ENCODE results near the gene KCNJ6. TPM values are rescaled to one million over a fixed set of nuclear protein-coding genes. Genes with fewer than 3 reads are reported as not detected.

Gene KCNJ6
- total and polyA plus RNA-seq, 9 of the 15 experiments (the other 6 are each of a cell fraction or from before 2014, with no cell fraction given), result 0.06 to 0.21 (median 0.13) TPM; not detected in 1

- TF ChIP-seq, protein P1, sequence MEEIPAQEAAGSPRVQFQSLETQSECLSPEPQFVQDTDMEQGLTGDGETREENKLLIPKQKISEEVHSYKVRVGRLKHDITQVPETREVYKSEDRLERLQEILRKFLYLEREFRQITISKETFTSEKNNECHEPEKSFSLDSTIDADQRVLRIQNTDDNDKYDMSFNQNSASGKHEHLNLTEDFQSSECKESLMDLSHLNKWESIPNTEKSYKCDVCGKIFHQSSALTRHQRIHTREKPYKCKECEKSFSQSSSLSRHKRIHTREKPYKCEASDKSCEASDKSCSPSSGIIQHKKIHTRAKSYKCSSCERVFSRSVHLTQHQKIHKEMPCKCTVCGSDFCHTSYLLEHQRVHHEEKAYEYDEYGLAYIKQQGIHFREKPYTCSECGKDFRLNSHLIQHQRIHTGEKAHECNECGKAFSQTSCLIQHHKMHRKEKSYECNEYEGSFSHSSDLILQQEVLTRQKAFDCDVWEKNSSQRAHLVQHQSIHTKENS (CRISPR knock-in tag; IDR thresholded peaks at IDR 0.05), result no peak
- TF ChIP-seq ZNF695 (CRISPR knock-in tag; IDR thresholded peaks at IDR 0.05) (no peak), SRSF7 (optimal IDR thresholded peaks at IDR 0.05; ENCODE audit: low read depth, low read length) (no peak), SRSF3 (IDR thresholded peaks at IDR 0.05; ENCODE audit: insufficient read depth, low read length) (no peak), CEBPG (CRISPR knock-in tag; IDR thresholded peaks at IDR 0.05) (peak; percentile 80), CEBPG (tag; conservative IDR thresholded peaks at IDR 0.05 in 1 of 2, IDR thresholded peaks at IDR 0.05 in 1 of 2) (peak; percentile 52 to 91; a peak in 3 of 4 replicates), HOXB6 (CRISPR knock-in tag; IDR thresholded peaks at IDR 0.05; ENCODE audit: borderline replicate concordance) (no peak), NFYB (IDR thresholded peaks at IDR 0.05; ENCODE audit: extremely low read depth, insufficient read length) (no peak), SMAD4 (CRISPR knock-in tag; conservative IDR thresholded peaks at IDR 0.05) (0 out of 2 replicates have a peak, but pooled peaks have one; percentile 28), SMAD3 (CRISPR knock-in tag; conservative IDR thresholded peaks at IDR 0.05) (no peak), HNRNPL (IDR thresholded peaks at IDR 0.05; ENCODE audit: low read depth, low read length) (no peak), ZNF175 (CRISPR knock-in tag; IDR thresholded peaks at IDR 0.05; ENCODE audit: low read depth) (no peak), POLR2AphosphoS2 (IDR thresholded peaks at IDR 0.05; ENCODE audit: low read length) (no peak), ETV5 (CRISPR knock-in tag; IDR thresholded peaks at IDR 0.05; ENCODE audit: low read depth) (no peak), ZNF239 (CRISPR knock-in tag; IDR thresholded peaks at IDR 0.05) (no peak), ZKSCAN3 (CRISPR knock-in tag; IDR thresholded peaks at IDR 0.05) (no peak), SP2 (IDR thresholded peaks at IDR 0.05; ENCODE audit: extremely low read depth, low read depth, low read length, poor library complexity, severe bottlenecking) (no peak)
- TF ChIP-seq, protein P2, sequence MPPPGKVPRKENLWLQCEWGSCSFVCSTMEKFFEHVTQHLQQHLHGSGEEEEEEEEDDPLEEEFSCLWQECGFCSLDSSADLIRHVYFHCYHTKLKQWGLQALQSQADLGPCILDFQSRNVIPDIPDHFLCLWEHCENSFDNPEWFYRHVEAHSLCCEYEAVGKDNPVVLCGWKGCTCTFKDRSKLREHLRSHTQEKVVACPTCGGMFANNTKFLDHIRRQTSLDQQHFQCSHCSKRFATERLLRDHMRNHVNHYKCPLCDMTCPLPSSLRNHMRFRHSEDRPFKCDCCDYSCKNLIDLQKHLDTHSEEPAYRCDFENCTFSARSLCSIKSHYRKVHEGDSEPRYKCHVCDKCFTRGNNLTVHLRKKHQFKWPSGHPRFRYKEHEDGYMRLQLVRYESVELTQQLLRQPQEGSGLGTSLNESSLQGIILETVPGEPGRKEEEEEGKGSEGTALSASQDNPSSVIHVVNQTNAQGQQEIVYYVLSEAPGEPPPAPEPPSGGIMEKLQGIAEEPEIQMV (tag; conservative IDR thresholded peaks at IDR 0.05; ENCODE audit: low read depth), result no peak
Observed at GRCh38 chr21:37684115-37684493, 232.2 kb downstream of the KCNJ6 start (continued).

All from K562 (cell line).